ENCODE measurements around the gene MAPK8IP2. TPM values are rescaled to one million over a fixed set of nuclear protein-coding genes. Genes with fewer than 3 reads are reported as not detected.

The MAPK8IP2 gene
- total and polyA plus RNA-seq, 10 of the 15 experiments (the other 5 are each of a cell fraction or from before 2014, with no cell fraction given): 0.01 to 0.13 (median 0.06) TPM; not detected in 4

DNA sequence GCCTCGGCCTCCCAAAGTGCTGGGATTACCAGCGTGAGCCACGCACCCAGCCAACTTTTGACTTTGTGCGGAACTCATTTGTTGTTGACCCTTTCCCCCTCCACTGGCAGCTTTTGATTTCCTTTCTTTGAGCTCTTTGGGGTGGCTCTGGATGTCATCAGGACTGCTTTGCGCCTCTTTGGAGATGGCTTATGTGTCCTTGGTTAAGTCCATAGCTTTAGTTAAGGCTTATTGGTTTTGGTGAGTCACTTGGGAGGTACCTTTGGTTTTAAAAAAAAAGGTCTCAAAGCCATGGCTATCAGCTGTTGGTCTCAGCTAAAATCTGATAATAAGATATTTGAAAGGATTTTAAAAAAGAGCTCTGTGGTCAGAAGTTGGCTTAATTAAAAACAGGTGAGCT lies 32.5 kb downstream of the MAPK8IP2 start:
- H4K20me1 ChIP-seq (ENCODE audit: control insufficient read depth, insufficient read depth): no peaks in the 10 kb centered on the region
- FAIRE-seq (no peak), DNase-seq (ENCODE audit: low read depth, low spot score) (no peak), ATAC-seq (no peak)
- no peaks in the 10 kb centered on the region; a peak in 1 of 4 replicates for H3K27me3 ChIP-seq (replicated peaks in 1 of 2; ENCODE audit: control insufficient read depth in 2 of 2, insufficient read depth in 2 of 2, low read length in 1 of 2)
- RAD21 ChIA-PET (ENCODE audit: unreplicated experiment): interaction anchor here (1.0 kb wide), 1 partner anchor 12 kb away, joined by 3 read pairs; no protein-coding TSS in a partner anchor
- no peak overlapping the region for H2AFZ ChIP-seq (ENCODE audit: control insufficient read depth, low read depth, low read length)
- no peak overlapping the region for H3K27ac ChIP-seq (ENCODE audit: control insufficient read depth, insufficient read depth)
- no peak overlapping the region for H3K4me3 ChIP-seq
- SMC1A ChIA-PET (ENCODE audit: uncharacterized antibody, unreplicated experiment): interaction anchor here (2.1 kb wide), 1 partner anchor 11 kb away, joined by 6 read pairs; no protein-coding TSS in a partner anchor
- TF ChIP-seq MYB (IDR thresholded peaks at IDR 0.05; ENCODE audit: borderline replicate concordance, low read depth, low read length): no peak
- no peak for TF ChIP-seq HDGF (IDR thresholded peaks at IDR 0.05)
- in situ Hi-C loops (cut with MboI): no loop called here
- H3K36me3 ChIP-seq (ENCODE audit: control insufficient read depth in 2 of 2, insufficient read depth in 2 of 2, low read length in 1 of 2): no peaks in the 10 kb centered on the region
- no peak overlapping the region for H3K9ac ChIP-seq (ENCODE audit: control insufficient read depth, insufficient read depth, low read length)
- WGBS (ENCODE audit: insufficient coverage, insufficient replicate concordance, low lambda C conversion rate, missing lambda C conversion rate): 66% methylated on average over 5 of the region's 5 CpGs
- POLR2A ChIA-PET: no interaction called here
- BruUV-seq (replicated peaks): no TSS peak
- intact Hi-C loops (cut with micrococcal nuclease; ENCODE audit: unreplicated experiment): no loop called here
- H3K79me2 ChIP-seq (ENCODE audit: control insufficient read depth, insufficient read depth, low read length): no peaks in the 10 kb centered on the region
- CTCF ChIA-PET: interaction anchor here (0.6 to 2.7 kb wide), 4 partner anchors 12 to 67 kb away, joined by 3 to 16 read pairs (median 6); no protein-coding TSS in a partner anchor
- H3K9me3 ChIP-seq (replicated peaks; ENCODE audit: control insufficient read depth, insufficient read depth, low read length): no peaks in the 10 kb centered on the region; the same call in 2 of the 3 replicates
- H3K4me2 ChIP-seq (ENCODE audit: control insufficient read depth, insufficient read depth): no peak overlapping the region
- H3K4me1 ChIP-seq (ENCODE audit: control insufficient read depth, insufficient read depth, low read length): peaks cover 5% of the 10 kb centered on the region; the same call in 1 of the 2 replicates

- DNase-seq (ENCODE audit: low read depth, low spot score) (no peak), FAIRE-seq (no peak), ATAC-seq (no peak)
- Histone ChIP-seq H2AFZ (ENCODE audit: control insufficient read depth, low read depth, low read length) (no peak overlapping the region), H4K20me1 (ENCODE audit: control insufficient read depth, insufficient read depth) (no peaks in the 10 kb centered on the region), H3K9me3 (replicated peaks; ENCODE audit: control insufficient read depth, insufficient read depth, low read length) (no peaks in the 10 kb centered on the region; the same call in 2 of the 3 replicates), H3K4me2 (ENCODE audit: control insufficient read depth, insufficient read depth) (no peak overlapping the region), H3K79me2 (ENCODE audit: control insufficient read depth, insufficient read depth, low read length) (no peaks in the 10 kb centered on the region), H3K9ac (ENCODE audit: control insufficient read depth, insufficient read depth, low read length) (no peak overlapping the region), H3K27me3 (replicated peaks in 1 of 2; ENCODE audit: control insufficient read depth in 2 of 2, insufficient read depth in 2 of 2, low read length in 1 of 2) (no peaks in the 10 kb centered on the region; a peak in 1 of 4 replicates), H3K27ac (ENCODE audit: control insufficient read depth, insufficient read depth) (no peak overlapping the region), H3K4me3 (no peak overlapping the region), H3K36me3 (ENCODE audit: control insufficient read depth in 2 of 2, insufficient read depth in 2 of 2, low read length in 1 of 2) (no peaks in the 10 kb centered on the region), H3K4me1 (ENCODE audit: control insufficient read depth, insufficient read depth, low read length) (peaks cover 2% of the 10 kb centered on the region; the same call in 1 of the 2 replicates)
- in situ Hi-C loops (cut with MboI): no loop called here
- intact Hi-C loops (cut with micrococcal nuclease; ENCODE audit: unreplicated experiment): no loop called here
- POLR2A ChIA-PET: no interaction called here
- CTCF ChIA-PET: interaction anchor here (0.6 to 2.7 kb wide), 4 partner anchors 13 to 66 kb away, joined by 3 to 16 read pairs (median 6); no protein-coding TSS in a partner anchor
- TF ChIP-seq MYC (IDR thresholded peaks at IDR 0.05; ENCODE audit: insufficient read depth, insufficient read length, insufficient replicate concordance, low read length, severe bottlenecking): no peak
- no peak for TF ChIP-seq IKZF1 (conservative IDR thresholded peaks at IDR 0.05)
- TF ChIP-seq CBX5 (IDR thresholded peaks at IDR 0.05; ENCODE audit: low read depth): no peak
- TF ChIP-seq, protein P1, sequence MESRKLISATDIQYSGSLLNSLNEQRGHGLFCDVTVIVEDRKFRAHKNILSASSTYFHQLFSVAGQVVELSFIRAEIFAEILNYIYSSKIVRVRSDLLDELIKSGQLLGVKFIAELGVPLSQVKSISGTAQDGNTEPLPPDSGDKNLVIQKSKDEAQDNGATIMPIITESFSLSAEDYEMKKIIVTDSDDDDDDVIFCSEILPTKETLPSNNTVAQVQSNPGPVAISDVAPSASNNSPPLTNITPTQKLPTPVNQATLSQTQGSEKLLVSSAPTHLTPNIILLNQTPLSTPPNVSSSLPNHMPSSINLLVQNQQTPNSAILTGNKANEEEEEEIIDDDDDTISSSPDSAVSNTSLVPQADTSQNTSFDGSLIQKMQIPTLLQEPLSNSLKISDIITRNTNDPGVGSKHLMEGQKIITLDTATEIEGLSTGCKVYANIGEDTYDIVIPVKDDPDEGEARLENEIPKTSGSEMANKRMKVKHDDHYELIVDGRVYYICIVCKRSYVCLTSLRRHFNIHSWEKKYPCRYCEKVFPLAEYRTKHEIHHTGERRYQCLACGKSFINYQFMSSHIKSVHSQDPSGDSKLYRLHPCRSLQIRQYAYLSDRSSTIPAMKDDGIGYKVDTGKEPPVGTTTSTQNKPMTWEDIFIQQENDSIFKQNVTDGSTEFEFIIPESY (IDR thresholded peaks at IDR 0.05): no peak
- BruUV-seq (replicated peaks): no TSS peak
- SMC1A ChIA-PET (ENCODE audit: uncharacterized antibody, unreplicated experiment): interaction anchor here (2.1 kb wide), 1 partner anchor 12 kb away, joined by 6 read pairs; no protein-coding TSS in a partner anchor
- RAD21 ChIA-PET (ENCODE audit: unreplicated experiment): no interaction called here
- 64% methylated on average over 11 of the region's 11 CpGs for WGBS (ENCODE audit: insufficient coverage, insufficient replicate concordance, low lambda C conversion rate, missing lambda C conversion rate)
Observed at GRCh38 chr22:50633771-50634170, 33.2 kb downstream of the MAPK8IP2 start.
